ENCODE data around the gene LYZL1. TPM values are rescaled to one million over a fixed set of nuclear protein-coding genes. Genes with fewer than 3 reads are reported as not detected.
"Not testable (repeated sequence)": the region's sequence is repeated elsewhere in the genome, so short reads cannot be mapped to it uniquely, and the experiment has no call there.

Gene LYZL1
- total RNA-seq, 5 donors from 2014 or later (not counting 1 experiment from before 2014, with no cell fraction given): not detected

DNA sequence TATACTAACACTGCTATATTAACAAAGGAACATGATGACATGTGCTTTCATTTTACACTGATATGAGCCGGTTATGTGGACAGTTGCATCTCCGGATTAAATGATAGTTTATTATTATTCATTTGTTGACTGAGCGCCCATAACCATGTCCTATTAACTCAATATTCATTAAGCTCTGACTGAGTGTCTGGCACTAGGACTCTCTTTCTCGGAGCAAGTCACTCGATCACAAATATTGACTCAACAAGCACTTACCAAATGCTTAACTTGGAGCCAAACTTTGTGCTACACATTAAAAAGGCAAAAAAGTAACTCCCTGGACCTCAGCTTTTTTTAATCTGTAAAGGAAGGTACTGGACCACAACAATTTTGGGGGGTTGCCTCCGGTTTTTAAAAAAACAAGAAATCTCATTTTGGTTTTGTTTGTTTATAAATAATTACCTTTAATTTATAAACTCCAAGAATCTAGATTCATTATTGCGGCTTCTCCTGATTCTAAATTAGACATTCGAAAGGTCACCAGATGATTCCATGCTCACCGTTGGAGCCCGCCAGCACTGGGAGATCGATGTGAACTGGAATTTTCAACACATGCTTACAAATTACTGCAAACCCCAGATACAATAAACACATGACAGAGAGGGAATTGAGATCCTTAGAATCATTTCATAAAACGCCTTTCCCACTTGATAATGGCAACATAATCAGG is 8.9 kb upstream of the LYZL1 start:
- Mint-ChIP-seq H3K27ac (no peak overlapping the region), H3K27me3 (peaks cover 3 to 4% of the 10 kb centered on the region in 2 donors), H3K4me3 (no peak overlapping the region), H3K36me3 (no peaks in the 10 kb centered on the region), H3K9me3 (no peaks in the 10 kb centered on the region), H3K4me1 (no peaks in the 10 kb centered on the region)
- ChIA-PET CTCF (no interaction called here), POLR2A (no interaction called here)
- Histone ChIP-seq H3K9me3 (no peaks in the 10 kb centered on the region), H3K27me3 (replicated peaks in 1 of 2; ENCODE audit: control insufficient read depth in 2 of 2, extremely low read depth in 1 of 2, insufficient read depth in 2 of 2, low read length in 1 of 2) (no peaks in the 10 kb centered on the region), H3K4me1 (ENCODE audit: control insufficient read depth in 1 of 2, extremely low read depth in 1 of 2, insufficient read depth in 2 of 2, low read length in 2 of 2) (no peaks in the 10 kb centered on the region), H3K36me3 (ENCODE audit: control insufficient read depth in 2 of 2, extremely low read depth in 1 of 2, insufficient read depth in 1 of 2, low read length in 1 of 2) (no peaks in the 10 kb centered on the region), H3K27ac (ENCODE audit: low read length) (no peak overlapping the region), H3K4me3 (ENCODE audit: control insufficient read depth in 1 of 2, extremely low read depth in 1 of 2, low read length in 1 of 2) (no peak overlapping the region)
- WGBS (ENCODE audit: insufficient coverage): 95% methylated on average over 5 of the region's 12 CpGs
- no peak for ATAC-seq (replicated peaks in 1 of 4)
- no peak for DNase-seq

GRCh38 chr10:29280488-29280840 is 8.4 kb upstream of the LYZL1 start:
- ChIA-PET POLR2A (no interaction called here), CTCF (no interaction called here)
- Histone ChIP-seq H3K27me3 (replicated peaks in 1 of 2; ENCODE audit: control insufficient read depth in 2 of 2, extremely low read depth in 1 of 2, insufficient read depth in 2 of 2, low read length in 1 of 2) (no peaks in the 10 kb centered on the region), H3K36me3 (ENCODE audit: control insufficient read depth in 2 of 2, extremely low read depth in 1 of 2, insufficient read depth in 1 of 2, low read length in 1 of 2) (no peaks in the 10 kb centered on the region), H3K4me3 (ENCODE audit: control insufficient read depth in 1 of 2, extremely low read depth in 1 of 2, low read length in 1 of 2) (no peak overlapping the region), H3K27ac (ENCODE audit: low read length) (no peak overlapping the region), H3K9me3 (no peaks in the 10 kb centered on the region), H3K4me1 (ENCODE audit: control insufficient read depth in 1 of 2, extremely low read depth in 1 of 2, insufficient read depth in 2 of 2, low read length in 2 of 2) (no peaks in the 10 kb centered on the region)
- Mint-ChIP-seq H3K27me3 (peaks cover 3 to 4% of the 10 kb centered on the region in 2 donors), H3K36me3 (no peaks in the 10 kb centered on the region), H3K4me3 (no peak overlapping the region), H3K9me3 (no peaks in the 10 kb centered on the region), H3K4me1 (no peaks in the 10 kb centered on the region), H3K27ac (no peak overlapping the region)
- no CpG with 5 or more reads among the region's 3 CpGs for WGBS (ENCODE audit: insufficient coverage)
- no peak for ATAC-seq (replicated peaks in 1 of 4)
- no peak for DNase-seq

- Mint-ChIP-seq H3K4me3 (no peak overlapping the region), H3K9me3 (no peaks in the 10 kb centered on the region), H3K27ac (no peak overlapping the region), H3K27me3 (peaks cover 10 to 23% of the 10 kb centered on the region in 2 donors), H3K4me1 (no peaks in the 10 kb centered on the region), H3K36me3 (no peaks in the 10 kb centered on the region)
- Histone ChIP-seq H3K4me3 (ENCODE audit: control insufficient read depth in 1 of 2, extremely low read depth in 1 of 2, low read length in 1 of 2) (no peak overlapping the region), H3K4me1 (ENCODE audit: control insufficient read depth in 1 of 2, extremely low read depth in 1 of 2, insufficient read depth in 2 of 2, low read length in 2 of 2) (no peaks in the 10 kb centered on the region), H3K9me3 (no peaks in the 10 kb centered on the region), H3K27ac (ENCODE audit: low read length) (no peak overlapping the region), H3K27me3 (replicated peaks in 1 of 2; ENCODE audit: control insufficient read depth in 2 of 2, extremely low read depth in 1 of 2, insufficient read depth in 2 of 2, low read length in 1 of 2) (no peaks in the 10 kb centered on the region), H3K36me3 (ENCODE audit: control insufficient read depth in 2 of 2, extremely low read depth in 1 of 2, insufficient read depth in 1 of 2, low read length in 1 of 2) (no peaks in the 10 kb centered on the region)
- CTCF ChIA-PET: no interaction called here
- no CpG with 5 or more reads among the region's 4 CpGs for WGBS (ENCODE audit: insufficient coverage)
- ATAC-seq (replicated peaks in 1 of 4) (no peak), DNase-seq (no peak)
- POLR2A ChIA-PET: no interaction called here
Measured at GRCh38 chr10:29285624-29286051, 3.2 kb upstream of the LYZL1 start.

DNA sequence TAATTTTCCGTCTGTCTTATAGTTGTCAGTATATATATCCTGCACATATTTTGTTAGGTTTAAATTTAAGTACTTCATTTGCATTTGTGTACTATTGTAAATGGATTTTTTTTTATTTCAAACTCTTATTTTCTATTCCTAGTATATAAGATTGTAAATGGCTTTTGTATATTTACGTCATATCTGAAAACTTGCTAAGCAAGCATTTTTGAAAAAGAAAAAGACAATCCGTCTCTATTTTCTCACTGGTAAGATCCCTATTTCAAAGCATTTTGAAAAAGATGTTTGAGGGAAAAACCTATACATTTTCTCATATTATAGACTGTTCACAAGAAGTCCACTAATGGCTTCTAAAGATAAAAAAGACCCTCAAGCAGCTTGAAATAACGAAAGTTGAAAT is 1.2 kb upstream of the LYZL1 start:
- no peaks in the 10 kb centered on the region for H3K36me3 Mint-ChIP-seq
- H3K4me3 Mint-ChIP-seq: no peak overlapping the region
- no CpG with 5 or more reads among the region's 4 CpGs for WGBS (ENCODE audit: insufficient coverage)
- H3K27me3 Mint-ChIP-seq: peaks cover 14 to 27% of the 10 kb centered on the region in 2 donors
- H3K4me1 ChIP-seq (ENCODE audit: control insufficient read depth in 1 of 2, extremely low read depth in 1 of 2, insufficient read depth in 2 of 2, low read length in 2 of 2): no peaks in the 10 kb centered on the region
- POLR2A ChIA-PET: no interaction called here
- no peak overlapping the region for H3K27ac Mint-ChIP-seq
- no peaks in the 10 kb centered on the region for H3K36me3 ChIP-seq (ENCODE audit: control insufficient read depth in 2 of 2, extremely low read depth in 1 of 2, insufficient read depth in 1 of 2, low read length in 1 of 2)
- H3K9me3 Mint-ChIP-seq: no peaks in the 10 kb centered on the region
- peaks cover 0 to 2% of the 10 kb centered on the region in 2 experiments for H3K27me3 ChIP-seq (replicated peaks in 1 of 2; ENCODE audit: control insufficient read depth in 2 of 2, extremely low read depth in 1 of 2, insufficient read depth in 2 of 2, low read length in 1 of 2)
- no peak overlapping the region for H3K27ac ChIP-seq (ENCODE audit: low read length)
- H3K4me3 ChIP-seq (ENCODE audit: control insufficient read depth in 1 of 2, extremely low read depth in 1 of 2, low read length in 1 of 2): no peak overlapping the region
- ATAC-seq (replicated peaks in 1 of 4) (no peak), DNase-seq (no peak)
- CTCF ChIA-PET: no interaction called here
- H3K4me1 Mint-ChIP-seq: no peaks in the 10 kb centered on the region
- no peaks in the 10 kb centered on the region for H3K9me3 ChIP-seq

DNA sequence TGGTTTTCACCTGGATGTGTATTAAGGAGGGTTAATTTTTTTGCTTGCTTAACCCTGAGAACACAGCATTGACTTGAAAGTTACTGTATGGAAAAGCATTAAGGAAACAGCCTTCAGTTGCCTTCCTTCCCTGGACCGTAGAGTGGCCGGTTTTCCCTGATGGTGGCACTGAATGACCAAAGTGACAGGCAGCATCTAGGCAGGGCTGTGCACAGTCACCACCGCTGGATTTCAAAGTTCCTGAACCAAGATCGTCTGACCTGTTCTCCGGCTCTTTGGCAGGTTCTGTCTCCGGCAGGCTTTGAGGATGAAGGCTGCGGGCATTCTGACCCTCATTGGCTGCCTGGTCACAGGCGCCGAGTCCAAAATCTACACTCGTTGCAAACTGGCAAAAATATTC is 2.7 kb downstream of the LYZL1 start:
- ATAC-seq (replicated peaks in 1 of 4); H3K4me3 ChIP-seq (ENCODE audit: control insufficient read depth in 1 of 2, extremely low read depth in 1 of 2, low read length in 1 of 2); H3K36me3 Mint-ChIP-seq; H3K4me3 Mint-ChIP-seq; DNase-seq; H3K27ac ChIP-seq (ENCODE audit: low read length); H3K36me3 ChIP-seq (ENCODE audit: control insufficient read depth in 2 of 2, extremely low read depth in 1 of 2, insufficient read depth in 1 of 2, low read length in 1 of 2); H3K4me1 Mint-ChIP-seq; H3K9me3 ChIP-seq; H3K27ac Mint-ChIP-seq; H3K9me3 Mint-ChIP-seq; H3K27me3 ChIP-seq (replicated peaks in 1 of 2; ENCODE audit: control insufficient read depth in 2 of 2, extremely low read depth in 1 of 2, insufficient read depth in 2 of 2, low read length in 1 of 2); H3K4me1 ChIP-seq (ENCODE audit: control insufficient read depth in 1 of 2, extremely low read depth in 1 of 2, insufficient read depth in 2 of 2, low read length in 2 of 2); POLR2A ChIA-PET; CTCF ChIA-PET: not testable (repeated sequence)
- peaks cover 22 to 42% of the 10 kb centered on the region in 2 donors for H3K27me3 Mint-ChIP-seq
- WGBS (ENCODE audit: insufficient coverage): 87% methylated on average over 2 of the region's 10 CpGs

- not testable (repeated sequence) for H3K4me1 Mint-ChIP-seq; ATAC-seq (replicated peaks in 1 of 4); H3K36me3 ChIP-seq (ENCODE audit: control insufficient read depth in 2 of 2, extremely low read depth in 1 of 2, insufficient read depth in 1 of 2, low read length in 1 of 2); H3K4me3 ChIP-seq (ENCODE audit: control insufficient read depth in 1 of 2, extremely low read depth in 1 of 2, low read length in 1 of 2); H3K27ac Mint-ChIP-seq; H3K4me3 Mint-ChIP-seq; H3K36me3 Mint-ChIP-seq; H3K9me3 Mint-ChIP-seq; H3K27me3 ChIP-seq (replicated peaks in 1 of 2; ENCODE audit: control insufficient read depth in 2 of 2, extremely low read depth in 1 of 2, insufficient read depth in 2 of 2, low read length in 1 of 2); DNase-seq; H3K4me1 ChIP-seq (ENCODE audit: control insufficient read depth in 1 of 2, extremely low read depth in 1 of 2, insufficient read depth in 2 of 2, low read length in 2 of 2); H3K27ac ChIP-seq (ENCODE audit: low read length); H3K9me3 ChIP-seq
- ChIA-PET POLR2A (interaction anchor here in 1 of 2 donors (0.7 kb wide), 1 partner anchor 83 kb away, joined by 15 read pairs; no protein-coding TSS in a partner anchor), CTCF (interaction anchor here (0.7 kb wide), 2 partner anchors 8 to 13 kb away, joined by 6 to 9 read pairs; no protein-coding TSS in a partner anchor)
- H3K27me3 Mint-ChIP-seq: peaks cover 19 to 34% of the 10 kb centered on the region in 2 donors
- 81% methylated on average over 13 of the region's 13 CpGs for WGBS (ENCODE audit: insufficient coverage)
Measured at GRCh38 chr10:29292406-29292805, 3.5 kb downstream of the LYZL1 start.

DNA sequence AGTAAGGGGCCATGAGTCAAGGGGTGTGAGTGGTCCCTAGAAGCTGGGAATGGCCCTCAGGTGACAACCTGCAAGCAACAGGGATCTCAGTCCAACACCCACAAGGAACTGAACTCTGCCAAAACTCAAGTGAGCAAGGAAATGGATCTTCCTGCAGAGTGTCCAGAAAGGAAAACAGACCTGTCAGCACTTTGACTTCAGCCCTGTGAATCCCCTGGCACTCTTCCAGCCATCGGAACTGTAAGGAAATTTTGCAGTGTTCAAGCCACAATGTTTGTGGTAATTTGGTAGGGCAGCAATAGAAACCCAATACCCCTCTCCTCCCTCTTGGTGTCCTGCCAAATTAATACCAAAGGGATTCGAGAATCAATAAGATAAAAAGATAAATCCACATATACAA is 6.9 kb downstream of the LYZL1 start:
- H3K36me3 Mint-ChIP-seq: no peaks in the 10 kb centered on the region

More for the DNA sequence above, 6.9 kb downstream of the LYZL1 start:
- H3K36me3 ChIP-seq (ENCODE audit: control insufficient read depth in 2 of 2, extremely low read depth in 1 of 2, insufficient read depth in 1 of 2, low read length in 1 of 2): no peaks in the 10 kb centered on the region
- Mint-ChIP-seq H3K9me3 (peaks cover 0 to 9% (median 6%) of the 10 kb centered on the region in 3 donors), H3K27ac (no peak overlapping the region), H3K27me3 (peaks cover 22% of the 10 kb centered on the region in 2 donors), H3K4me3 (no peak overlapping the region), H3K4me1 (no peaks in the 10 kb centered on the region)
- peaks cover 0 to 5% of the 10 kb centered on the region in 2 experiments for H3K27me3 ChIP-seq (replicated peaks in 1 of 2; ENCODE audit: control insufficient read depth in 2 of 2, extremely low read depth in 1 of 2, insufficient read depth in 2 of 2, low read length in 1 of 2)
- ATAC-seq (replicated peaks in 1 of 4) (no peak), DNase-seq (no peak)
- H3K9me3 ChIP-seq: no peaks in the 10 kb centered on the region
- CTCF ChIA-PET: no interaction called here
- H3K4me3 ChIP-seq (ENCODE audit: control insufficient read depth in 1 of 2, extremely low read depth in 1 of 2, low read length in 1 of 2): no peak overlapping the region
- POLR2A ChIA-PET: no interaction called here
- no CpG with 5 or more reads among the region's 2 CpGs for whole genome bisulfite sequencing (ENCODE audit: insufficient coverage)
- no peak overlapping the region for H3K27ac ChIP-seq (ENCODE audit: low read length)
- no peaks in the 10 kb centered on the region for H3K4me1 ChIP-seq (ENCODE audit: control insufficient read depth in 1 of 2, extremely low read depth in 1 of 2, insufficient read depth in 2 of 2, low read length in 2 of 2)
